ENCODE data around the gene TEX14. TPM values are rescaled to one million over a fixed set of nuclear protein-coding genes. Genes with fewer than 3 reads are reported as not detected.

The TEX14 gene
- total and polyA plus RNA-seq, 10 of the 15 experiments (the other 5 are each of a cell fraction or from before 2014, with no cell fraction given) = 0.15 to 1.3 (median 0.66) TPM

DNA sequence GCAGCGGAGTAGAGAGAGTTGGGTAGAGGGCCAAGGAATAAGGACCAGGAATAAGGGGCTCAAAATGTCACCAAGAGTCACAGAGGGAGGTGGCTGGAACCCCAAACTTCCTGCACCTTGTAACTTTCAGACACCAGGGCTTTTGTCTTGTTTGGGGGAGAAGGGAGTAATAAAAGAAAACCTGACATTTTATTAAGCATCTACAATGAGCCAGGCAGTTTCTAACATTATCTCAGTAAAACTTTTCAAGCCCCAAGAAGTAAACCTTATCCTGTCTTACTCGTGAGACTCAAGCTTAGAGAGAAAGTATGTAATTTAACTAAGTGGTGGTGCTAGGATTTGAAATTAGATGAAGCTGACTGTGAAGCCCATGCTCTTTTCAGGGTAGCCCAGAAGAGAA, 176.6 kb downstream of the TEX14 start:
- no peak for FAIRE-seq
- ChIA-PET POLR2A (interaction anchor here (0.5 to 1.5 kb wide), 8 partner anchors 10 to 198 kb away, joined by 3 to 5 read pairs (median 3); no protein-coding TSS in a partner anchor), RAD21 (ENCODE audit: unreplicated experiment) (interaction anchor here (0.7 to 1.2 kb wide), 6 partner anchors 10 to 592 kb away, joined by 3 to 4 read pairs (median 4); partner anchors contain the start of gene TRIM37), CTCF (interaction anchor here (0.9 to 2.2 kb wide), 6 partner anchors 8 to 198 kb away, joined by 3 to 15 read pairs (median 4); partner anchors contain the start of gene RAD51C), SMC1A (ENCODE audit: uncharacterized antibody, unreplicated experiment) (interaction anchor here (0.8 to 4.2 kb wide), 5 partner anchors 12 to 198 kb away, joined by 3 to 22 read pairs (median 4); no protein-coding TSS in a partner anchor)
- WGBS (ENCODE audit: insufficient coverage, insufficient replicate concordance, low lambda C conversion rate, missing lambda C conversion rate) = 100% methylated on average over 2 of the region's 2 CpGs
- in situ Hi-C loops (cut with MboI) = no loop called here
- Histone ChIP-seq H3K9ac (ENCODE audit: control insufficient read depth, insufficient read depth, low read length) (no peak overlapping the region), H3K79me2 (ENCODE audit: control insufficient read depth, insufficient read depth, low read length) (peaks cover 46% of the 10 kb centered on the region), H3K27me3 (replicated peaks in 1 of 2; ENCODE audit: control insufficient read depth in 2 of 2, insufficient read depth in 2 of 2, low read length in 1 of 2) (no peaks in the 10 kb centered on the region), H2AFZ (ENCODE audit: control insufficient read depth, low read depth, low read length) (no peak overlapping the region), H3K9me3 (replicated peaks; ENCODE audit: control insufficient read depth, insufficient read depth, low read length) (no peaks in the 10 kb centered on the region; the same call in 1 of the 3 replicates), H3K4me1 (ENCODE audit: control insufficient read depth, insufficient read depth, low read length) (peaks cover 28% of the 10 kb centered on the region), H3K36me3 (ENCODE audit: control insufficient read depth in 2 of 2, insufficient read depth in 2 of 2, low read length in 1 of 2) (peaks cover 10 to 12% of the 10 kb centered on the region in 2 experiments; a peak in 3 of 4 replicates), H4K20me1 (ENCODE audit: control insufficient read depth, insufficient read depth) (0 out of 2 replicates have a peak, but pooled peaks cover 2% of the 10 kb centered on the region), H3K27ac (ENCODE audit: control insufficient read depth, insufficient read depth) (no peak overlapping the region), H3K4me2 (ENCODE audit: control insufficient read depth, insufficient read depth) (no peak overlapping the region; the same call in 1 of the 2 replicates), H3K4me3 (peak overlapping the region; percentile 98)
- DNase-seq (ENCODE audit: low read depth, low spot score) = no peak
- ATAC-seq = no peak
- TF ChIP-seq SMAD1 (IDR thresholded peaks at IDR 0.05; ENCODE audit: low read depth, partially characterized antibody) = no peak
- no peak for TF ChIP-seq TBL1XR1 (IDR thresholded peaks at IDR 0.05; ENCODE audit: low read depth, low read length)
- TF ChIP-seq SMC3 (IDR thresholded peaks at IDR 0.05; ENCODE audit: borderline replicate concordance, low read length) = no peak
- TF ChIP-seq SUPT20H (IDR thresholded peaks at IDR 0.05; ENCODE audit: borderline replicate concordance, control insufficient read depth, low read depth, low read length) = no peak
- TF ChIP-seq MAX (IDR thresholded peaks at IDR 0.05; ENCODE audit: low read depth, low read length) = no peak
- TF ChIP-seq RELB (IDR thresholded peaks at IDR 0.05; ENCODE audit: low read depth) = no peak
- no peak for TF ChIP-seq ZBTB4 (CRISPR knock-in tag; IDR thresholded peaks at IDR 0.05)
- TF ChIP-seq RCOR1 (conservative IDR thresholded peaks at IDR 0.05; ENCODE audit: low read depth, low read length) = no peak
- no peak for TF ChIP-seq MTA3 (IDR thresholded peaks at IDR 0.05; ENCODE audit: borderline replicate concordance, low read length)
- TF ChIP-seq, protein P1, sequence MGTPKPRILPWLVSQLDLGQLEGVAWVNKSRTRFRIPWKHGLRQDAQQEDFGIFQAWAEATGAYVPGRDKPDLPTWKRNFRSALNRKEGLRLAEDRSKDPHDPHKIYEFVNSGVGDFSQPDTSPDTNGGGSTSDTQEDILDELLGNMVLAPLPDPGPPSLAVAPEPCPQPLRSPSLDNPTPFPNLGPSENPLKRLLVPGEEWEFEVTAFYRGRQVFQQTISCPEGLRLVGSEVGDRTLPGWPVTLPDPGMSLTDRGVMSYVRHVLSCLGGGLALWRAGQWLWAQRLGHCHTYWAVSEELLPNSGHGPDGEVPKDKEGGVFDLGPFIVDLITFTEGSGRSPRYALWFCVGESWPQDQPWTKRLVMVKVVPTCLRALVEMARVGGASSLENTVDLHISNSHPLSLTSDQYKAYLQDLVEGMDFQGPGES (IDR thresholded peaks at IDR 0.05) = no peak
- TF ChIP-seq JUND (IDR thresholded peaks at IDR 0.05; ENCODE audit: low read depth, low read length) = no peak
- TF ChIP-seq BMI1 (IDR thresholded peaks at IDR 0.05; ENCODE audit: borderline replicate concordance) = no peak
- intact Hi-C loops (cut with micrococcal nuclease; ENCODE audit: unreplicated experiment) = loop anchor here (5.0 kb wide), 2 partner anchors 102 to 173 kb away; no protein-coding TSS in a partner anchor
- TSS peak; percentile 9 for BruUV-seq (replicated peaks)

Data from GM12878 (cell line).